Sigmoid colon (tissue), 4 donors: Measurements from ENCODE around the gene THRSP.

Experiments used
- CTCF ChIP-seq, 4 experiments: fragments of 450-650 bp in 3 of 4; fragments of 200-600 bp in 1 of 4; IDR thresholded peaks; one replicate each; pipeline ENCODE4 v1.5.1; 2016 to 2019; ENCODE audit warnings: antibody characterized with exemption in 4 of 4, mild to moderate bottlenecking in 3 of 4, moderate library complexity in 2 of 4
- POLR2A ChIP-seq, 2 donors: fragments of 450-650 bp; IDR thresholded peaks; one replicate each; pipeline ENCODE4 v1.6.1; 2016; ENCODE audit warnings: antibody characterized with exemption in 2 of 2, mild to moderate bottlenecking in 2 of 2, moderate library complexity in 2 of 2
- POLR2AphosphoS5 ChIP-seq, 4 donors: sonication (generic); formaldehyde crosslinking; IDR thresholded peaks; one replicate each; pipeline ENCODE4 v1.6.1; 2017; ENCODE audit warnings: antibody characterized with exemption in 4 of 4

- TF ChIP-seq CTCF (IDR thresholded peaks at IDR 0.05) = no peak
- TF ChIP-seq POLR2AphosphoS5 (IDR thresholded peaks at IDR 0.05) = no peak
- no peak for TF ChIP-seq POLR2A (IDR thresholded peaks at IDR 0.05)
These were observed 23.6 kb upstream of the THRSP start for GRCh38 chr11:78039919-78040671.
